Esophagus muscularis mucosa (tissue), 4 donors: ENCODE measurements around the gene C19orf85.

Experiments used
- EP300 ChIP-seq: sonication (generic); formaldehyde crosslinking; IDR thresholded peaks from one replicate; pipeline ENCODE4 v1.6.1; 2017; ENCODE audit warnings: antibody characterized with exemption
- POLR2A ChIP-seq: fragments of 450-650 bp; IDR thresholded peaks from one replicate; pipeline ENCODE4 v1.6.1; 2017; ENCODE audit warnings: antibody characterized with exemption, moderate library complexity, mild to moderate bottlenecking, low read depth
- TF ChIP-seq, protein P1 (sequence below), 3 experiments: fragments of 200-600 bp in 2 of 3; fragments of 450-650 bp in 1 of 3; sonication (generic) in 2 of 3; IDR thresholded peaks; one replicate each; pipeline ENCODE4 v1.5.1; 2017 to 2019; ENCODE audit warnings: antibody characterized with exemption in 3 of 3, mild to moderate bottlenecking in 2 of 3, moderate library complexity in 1 of 3

DNA sequence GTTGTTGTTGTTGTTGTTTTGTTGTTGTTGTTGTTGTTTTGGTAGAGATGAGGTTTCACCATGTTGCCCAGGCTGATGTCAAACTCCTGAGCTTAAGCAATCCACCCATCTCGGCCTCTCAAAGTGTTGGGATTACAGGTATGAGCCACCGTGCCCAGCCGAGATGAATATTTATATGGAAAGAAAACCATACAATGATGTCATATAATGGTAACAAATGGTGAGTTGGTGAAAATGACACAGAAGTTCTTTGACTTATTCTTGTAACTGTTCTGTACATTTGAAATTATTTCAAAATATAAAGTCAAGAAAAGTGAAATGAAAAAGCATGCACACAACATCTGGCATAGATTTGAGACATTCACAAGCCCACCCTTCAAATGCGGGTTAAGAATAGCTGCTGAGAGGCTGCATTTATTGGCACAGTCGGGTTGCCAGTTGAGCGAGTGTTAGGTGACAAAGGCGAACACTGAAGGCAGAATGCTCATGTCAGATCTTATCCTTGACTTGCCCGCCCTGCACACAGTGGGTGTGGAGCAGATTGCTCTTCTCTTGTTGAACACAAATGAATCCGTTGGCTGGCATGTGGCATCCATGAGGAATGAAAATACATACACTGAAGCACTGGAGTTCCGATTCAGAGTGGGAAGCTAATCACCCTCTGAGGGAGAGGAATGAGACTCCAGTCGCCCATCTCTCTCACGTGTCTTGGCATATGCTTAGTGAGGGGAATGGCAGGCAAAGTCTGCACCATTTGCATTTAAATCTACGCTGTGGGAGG is 41.1 kb downstream of the C19orf85 start:
- TF ChIP-seq POLR2A (no peak), EP300 (no peak)
- TF ChIP-seq, protein P1, sequence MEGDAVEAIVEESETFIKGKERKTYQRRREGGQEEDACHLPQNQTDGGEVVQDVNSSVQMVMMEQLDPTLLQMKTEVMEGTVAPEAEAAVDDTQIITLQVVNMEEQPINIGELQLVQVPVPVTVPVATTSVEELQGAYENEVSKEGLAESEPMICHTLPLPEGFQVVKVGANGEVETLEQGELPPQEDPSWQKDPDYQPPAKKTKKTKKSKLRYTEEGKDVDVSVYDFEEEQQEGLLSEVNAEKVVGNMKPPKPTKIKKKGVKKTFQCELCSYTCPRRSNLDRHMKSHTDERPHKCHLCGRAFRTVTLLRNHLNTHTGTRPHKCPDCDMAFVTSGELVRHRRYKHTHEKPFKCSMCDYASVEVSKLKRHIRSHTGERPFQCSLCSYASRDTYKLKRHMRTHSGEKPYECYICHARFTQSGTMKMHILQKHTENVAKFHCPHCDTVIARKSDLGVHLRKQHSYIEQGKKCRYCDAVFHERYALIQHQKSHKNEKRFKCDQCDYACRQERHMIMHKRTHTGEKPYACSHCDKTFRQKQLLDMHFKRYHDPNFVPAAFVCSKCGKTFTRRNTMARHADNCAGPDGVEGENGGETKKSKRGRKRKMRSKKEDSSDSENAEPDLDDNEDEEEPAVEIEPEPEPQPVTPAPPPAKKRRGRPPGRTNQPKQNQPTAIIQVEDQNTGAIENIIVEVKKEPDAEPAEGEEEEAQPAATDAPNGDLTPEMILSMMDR (IDR thresholded peaks at IDR 0.05), result no peak
